Mucosa of stomach (tissue), 1 donor: ENCODE data around the gene EPS8L1.

Experiments used
- H3K27me3 ChIP-seq: one replicate; pipeline ENCODE4 v1.7.0; 2013; ENCODE audit warnings: mild to moderate bottlenecking, low read length; ENCODE audit not compliant: control insufficient read depth, insufficient read depth
- H3K36me3 ChIP-seq: one replicate; pipeline ENCODE4 v1.7.0; 2013; ENCODE audit warnings: low read length; ENCODE audit not compliant: control insufficient read depth, insufficient read depth
- H3K4me1 ChIP-seq: one replicate; pipeline ENCODE4 v1.7.0; 2013; ENCODE audit warnings: mild to moderate bottlenecking, low read length; ENCODE audit not compliant: control insufficient read depth, insufficient read depth
- H3K4me3 ChIP-seq: one replicate; pipeline ENCODE4 v1.7.0; 2013; ENCODE audit warnings: low read length
- H3K9ac ChIP-seq: one replicate; pipeline ENCODE4 v1.7.0; 2013; ENCODE audit warnings: mild to moderate bottlenecking, low read length, moderate library complexity
- H3K9me3 ChIP-seq: one replicate; pipeline ENCODE4 v1.7.0; 2013; ENCODE audit warnings: mild to moderate bottlenecking, low read length, moderate library complexity; ENCODE audit not compliant: control insufficient read depth
- donor health status: Pancreatic carcinoma.

Gene EPS8L1

DNA sequence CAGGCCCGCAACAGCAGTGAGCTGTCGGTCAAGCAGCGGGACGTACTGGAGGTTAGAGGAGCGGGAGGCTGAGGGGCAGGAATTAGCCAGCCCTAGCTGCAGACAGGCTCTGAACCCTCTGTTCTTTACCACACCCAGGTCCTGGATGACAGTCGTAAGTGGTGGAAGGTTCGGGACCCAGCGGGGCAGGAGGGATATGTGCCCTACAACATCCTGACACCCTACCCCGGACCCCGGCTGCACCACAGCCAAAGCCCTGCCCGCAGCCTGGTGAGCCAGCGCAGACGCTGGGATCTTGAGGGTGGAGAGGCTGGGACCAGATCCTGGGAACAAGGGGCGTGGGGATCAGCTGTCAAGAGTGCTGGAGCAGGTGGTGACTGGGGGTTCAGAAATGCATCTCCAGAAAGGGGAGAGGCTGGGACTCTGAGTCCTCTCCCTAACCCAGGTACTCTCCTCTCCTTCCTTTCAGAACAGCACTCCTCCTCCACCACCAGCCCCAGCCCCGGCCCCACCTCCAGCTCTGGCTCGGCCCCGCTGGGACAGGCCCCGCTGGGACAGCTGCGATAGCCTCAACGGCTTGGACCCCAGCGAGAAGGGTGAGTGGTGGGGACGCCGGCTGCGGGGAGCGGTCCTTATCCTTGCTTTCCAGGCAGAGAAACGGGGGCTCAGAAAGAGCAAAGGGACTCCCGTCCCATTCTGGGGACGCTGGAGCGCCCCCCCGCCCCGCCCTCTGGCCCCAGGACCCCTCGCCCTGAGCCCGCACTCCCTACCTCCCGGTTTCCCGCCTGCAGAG is 10.4 kb downstream of the EPS8L1 start:
- Histone ChIP-seq H3K4me1 (peaks cover 34% of the 10 kb centered on the region), H3K4me3 (no peak overlapping the region), H3K9ac (no peak overlapping the region), H3K27me3 (peaks cover 33% of the 10 kb centered on the region), H3K36me3 (peaks cover 13% of the 10 kb centered on the region), H3K9me3 (no peaks in the 10 kb centered on the region)

DNA sequence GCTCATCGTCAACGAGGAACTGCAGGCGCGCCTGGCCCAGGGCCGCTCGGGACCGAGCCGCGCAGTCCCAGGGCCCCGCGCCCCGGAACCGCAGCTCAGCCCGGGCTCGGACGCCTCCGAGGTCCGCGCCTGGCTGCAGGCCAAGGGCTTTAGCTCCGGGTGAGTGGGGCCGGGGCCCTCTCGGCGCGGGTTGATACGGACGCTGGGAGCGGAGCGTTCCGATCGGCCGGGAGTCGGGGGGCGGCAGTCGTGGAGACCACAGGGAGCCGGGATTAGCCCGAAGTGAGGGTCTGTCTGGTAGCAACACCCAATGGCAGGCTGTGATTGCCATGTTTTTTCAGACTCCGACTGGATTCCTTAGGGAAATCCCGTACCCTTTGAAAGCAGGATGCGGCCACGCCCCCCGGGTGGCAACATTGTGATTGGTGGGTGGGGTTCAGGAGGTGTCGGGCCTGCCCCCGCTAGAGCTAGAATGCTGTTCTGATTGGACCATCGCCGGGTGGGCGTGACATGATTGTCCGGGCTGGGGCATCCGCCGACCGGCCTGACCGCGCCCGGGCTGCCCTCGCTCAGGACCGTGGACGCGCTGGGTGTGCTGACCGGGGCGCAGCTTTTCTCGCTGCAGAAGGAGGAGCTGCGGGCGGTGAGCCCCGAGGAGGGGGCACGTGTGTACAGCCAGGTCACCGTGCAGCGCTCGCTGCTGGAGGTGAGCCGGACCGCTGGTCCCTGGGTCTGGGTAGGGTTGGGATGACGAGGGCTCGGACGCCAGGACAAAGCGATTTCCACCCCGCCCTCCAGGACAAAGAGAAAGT is 11.3 kb downstream of the EPS8L1 start:
- Histone ChIP-seq H3K36me3 (peaks cover 13% of the 10 kb centered on the region), H3K9me3 (no peaks in the 10 kb centered on the region), H3K9ac (no peak overlapping the region), H3K27me3 (peaks cover 26% of the 10 kb centered on the region), H3K4me3 (no peak overlapping the region), H3K4me1 (peaks cover 27% of the 10 kb centered on the region)

DNA sequence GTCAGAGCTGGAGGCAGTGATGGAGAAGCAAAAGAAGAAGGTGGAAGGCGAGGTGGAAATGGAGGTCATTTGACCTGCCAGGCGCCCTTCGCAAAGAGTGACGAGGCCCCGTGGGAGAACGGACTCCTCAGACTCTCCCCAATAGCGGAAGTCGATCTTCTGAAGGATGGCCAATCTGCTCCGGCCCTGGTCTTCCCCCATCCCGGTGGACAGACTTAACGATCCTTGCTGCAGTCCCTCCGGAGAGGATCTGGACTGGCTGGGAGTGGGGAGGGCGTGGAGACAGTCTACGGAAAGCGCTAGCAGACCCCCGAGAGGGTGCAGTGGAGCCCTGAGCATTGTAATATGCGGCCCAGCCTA is 11.9 kb downstream of the EPS8L1 start:
- Histone ChIP-seq H3K36me3 (peaks cover 13% of the 10 kb centered on the region), H3K9me3 (no peaks in the 10 kb centered on the region), H3K4me1 (peaks cover 27% of the 10 kb centered on the region), H3K4me3 (no peak overlapping the region), H3K9ac (peak overlapping the region; percentile 23), H3K27me3 (peaks cover 22% of the 10 kb centered on the region)

DNA sequence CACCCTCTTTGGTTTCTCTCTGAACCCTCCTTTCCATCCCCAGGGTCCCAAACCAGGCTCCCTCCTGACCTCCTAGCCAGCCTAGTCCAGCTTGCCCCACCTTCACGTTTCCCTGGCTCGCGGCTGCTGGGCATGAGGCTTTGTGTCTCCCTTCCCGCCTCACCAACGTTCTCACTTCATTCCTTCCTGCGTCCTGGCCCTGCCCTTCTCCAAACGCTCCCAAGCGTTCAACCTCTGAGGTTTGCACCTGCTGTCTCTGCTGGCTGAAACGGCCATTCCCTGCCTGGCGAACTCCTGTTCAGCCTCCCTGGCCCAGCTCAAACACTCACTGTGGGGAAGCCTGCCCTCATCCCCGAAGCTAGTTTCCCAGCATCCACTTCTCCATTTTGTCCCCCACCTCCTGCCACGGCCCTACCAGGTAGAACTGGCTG is 12.4 kb downstream of the EPS8L1 start:
- Histone ChIP-seq H3K4me3 (no peak overlapping the region), H3K9me3 (no peaks in the 10 kb centered on the region), H3K27me3 (peaks cover 18% of the 10 kb centered on the region), H3K4me1 (peaks cover 27% of the 10 kb centered on the region), H3K9ac (peak overlapping the region; percentile 23), H3K36me3 (peaks cover 13% of the 10 kb centered on the region)

DNA sequence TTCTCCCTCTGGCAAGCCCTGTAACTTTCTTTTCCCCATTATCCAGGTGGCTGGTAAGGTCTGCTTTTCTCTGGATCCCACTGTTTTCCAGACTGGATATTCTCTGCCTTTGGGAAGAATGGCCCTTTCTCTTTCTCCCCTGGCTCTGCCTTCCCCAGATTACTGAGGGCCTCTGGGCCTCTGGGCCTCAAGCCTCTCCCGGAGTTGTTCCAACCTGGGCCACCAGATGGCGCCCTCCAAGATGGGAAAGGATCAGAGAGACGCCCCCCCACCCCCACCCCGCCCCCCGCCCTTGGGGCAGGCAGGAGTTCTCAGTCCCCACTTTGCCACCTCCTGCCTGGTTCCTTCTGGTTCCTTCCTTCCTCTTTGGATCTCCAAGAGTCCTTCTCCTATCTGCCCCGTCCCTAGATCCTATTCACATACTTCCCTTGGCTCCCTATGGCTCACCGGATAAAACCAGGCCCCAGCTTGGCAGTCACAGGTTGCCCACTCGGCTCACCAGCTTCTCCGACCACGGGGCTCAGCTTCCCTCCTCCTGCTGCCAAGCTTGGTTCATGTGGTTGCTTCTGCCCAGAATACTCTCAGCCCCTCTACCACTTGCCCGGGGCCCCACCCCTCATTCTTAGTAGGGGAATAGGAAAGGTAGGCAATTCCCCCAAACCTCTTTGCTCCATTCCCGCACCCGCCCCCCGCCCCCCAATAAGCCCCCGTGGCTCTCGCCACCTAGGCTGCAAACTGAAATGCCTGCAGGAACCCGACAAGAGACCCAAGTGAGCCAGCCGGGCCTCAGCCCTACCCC is 13.1 kb downstream of the EPS8L1 start:
- Histone ChIP-seq H3K9ac (peak overlapping the region; percentile 23), H3K27me3 (peaks cover 16% of the 10 kb centered on the region), H3K9me3 (no peaks in the 10 kb centered on the region), H3K36me3 (peaks cover 13% of the 10 kb centered on the region), H3K4me1 (peaks cover 27% of the 10 kb centered on the region), H3K4me3 (no peak overlapping the region)

DNA sequence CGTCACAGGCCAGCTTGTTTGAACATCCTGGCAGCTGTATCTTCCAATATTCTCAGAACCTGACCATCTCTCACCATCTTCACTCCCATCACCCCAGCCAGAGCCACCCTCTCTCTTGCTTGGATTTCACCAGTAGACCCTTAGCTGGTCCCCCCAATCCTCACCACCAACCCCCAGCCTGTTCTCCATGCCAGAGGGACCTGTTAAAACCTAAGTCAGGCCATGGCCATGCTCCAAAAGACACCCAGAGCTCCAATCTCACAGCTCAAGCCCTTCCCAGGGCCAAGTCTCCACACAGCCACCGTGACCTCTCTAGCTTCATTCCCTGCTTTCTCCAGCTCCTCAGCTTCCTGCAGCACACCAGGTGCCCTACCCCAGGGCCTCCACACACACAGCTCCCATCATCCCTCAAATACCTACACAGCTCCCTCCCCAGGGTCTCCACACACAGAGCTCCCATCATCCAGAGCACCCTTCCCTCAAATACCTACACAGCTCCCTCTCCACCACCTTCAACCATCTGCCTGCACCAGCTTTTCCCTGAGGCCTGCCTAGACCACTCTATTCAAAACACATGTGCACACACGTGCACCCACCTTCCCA is 13.8 kb downstream of the EPS8L1 start:
- Histone ChIP-seq H3K4me1 (peaks cover 27% of the 10 kb centered on the region), H3K27me3 (peaks cover 12% of the 10 kb centered on the region), H3K4me3 (no peak overlapping the region), H3K9ac (no peak overlapping the region), H3K9me3 (no peaks in the 10 kb centered on the region), H3K36me3 (peaks cover 13% of the 10 kb centered on the region)

DNA sequence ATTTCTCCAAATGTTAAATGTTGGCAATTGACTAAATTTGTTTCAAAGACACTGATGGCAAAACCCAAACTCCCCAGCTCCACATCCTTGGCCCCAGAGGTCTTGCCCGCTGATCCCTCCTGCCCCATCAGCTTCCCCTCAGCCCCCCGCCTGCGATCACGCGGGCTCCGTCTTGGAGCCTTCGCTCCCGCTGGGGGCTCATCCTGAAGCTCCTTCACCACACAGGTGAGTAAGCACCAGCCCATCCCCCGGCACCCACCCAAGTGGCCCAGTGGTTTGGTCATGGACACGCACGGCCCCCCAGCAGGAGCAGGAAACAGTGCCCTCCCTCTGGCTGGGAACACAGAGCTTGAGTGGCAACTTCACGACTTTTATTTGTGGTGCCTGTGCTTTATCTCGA is 14.9 kb downstream of the EPS8L1 start:
- Histone ChIP-seq H3K36me3 (peaks cover 13% of the 10 kb centered on the region), H3K9me3 (no peaks in the 10 kb centered on the region), H3K4me1 (peaks cover 27% of the 10 kb centered on the region), H3K27me3 (peaks cover 8% of the 10 kb centered on the region), H3K4me3 (no peak overlapping the region), H3K9ac (no peak overlapping the region)

DNA sequence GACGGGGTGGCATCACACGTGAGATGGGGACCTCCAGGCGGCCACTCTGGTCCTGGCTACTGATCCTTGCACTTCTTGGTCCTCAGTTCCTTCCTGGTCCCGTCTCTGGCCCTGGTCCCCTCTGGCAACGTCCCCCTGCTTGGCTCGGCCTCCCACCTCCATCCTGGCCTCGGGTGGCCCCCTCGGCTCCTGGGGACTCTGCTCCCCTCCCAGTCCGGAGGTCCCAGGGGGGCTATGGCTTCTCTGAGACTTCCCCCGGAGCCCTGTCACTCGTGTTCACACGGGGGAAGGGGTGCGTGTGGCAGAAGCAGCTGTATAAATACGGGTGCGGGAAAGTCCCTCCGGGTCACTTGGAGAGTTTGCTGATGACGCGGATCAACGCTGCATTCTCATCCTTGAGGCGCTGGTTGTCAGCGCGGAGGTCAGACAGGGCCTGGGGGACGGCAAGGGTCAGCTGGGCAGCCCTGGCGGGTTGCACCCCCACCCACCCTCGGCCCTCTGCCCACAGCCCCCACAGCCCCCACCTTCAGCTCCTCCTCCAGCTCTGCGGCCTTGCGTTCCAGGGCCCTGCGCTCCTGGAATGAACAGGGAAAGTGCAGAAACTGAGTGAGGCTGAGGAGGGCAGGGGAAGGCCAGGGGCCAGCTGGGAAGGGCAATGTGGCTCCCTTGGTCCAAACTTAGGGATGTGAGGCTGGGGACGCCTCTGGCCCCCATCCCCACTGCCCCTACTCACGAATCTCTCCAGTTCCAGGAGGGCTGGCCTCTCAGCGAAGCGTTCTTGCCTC is 15.6 kb downstream of the EPS8L1 start:
- H3K27me3 ChIP-seq = peaks cover 4% of the 10 kb centered on the region
- no peak overlapping the region for H3K9ac ChIP-seq
- no peaks in the 10 kb centered on the region for H3K9me3 ChIP-seq
- peaks cover 23% of the 10 kb centered on the region for H3K4me1 ChIP-seq
- no peak overlapping the region for H3K4me3 ChIP-seq
- peaks cover 13% of the 10 kb centered on the region for H3K36me3 ChIP-seq

DNA sequence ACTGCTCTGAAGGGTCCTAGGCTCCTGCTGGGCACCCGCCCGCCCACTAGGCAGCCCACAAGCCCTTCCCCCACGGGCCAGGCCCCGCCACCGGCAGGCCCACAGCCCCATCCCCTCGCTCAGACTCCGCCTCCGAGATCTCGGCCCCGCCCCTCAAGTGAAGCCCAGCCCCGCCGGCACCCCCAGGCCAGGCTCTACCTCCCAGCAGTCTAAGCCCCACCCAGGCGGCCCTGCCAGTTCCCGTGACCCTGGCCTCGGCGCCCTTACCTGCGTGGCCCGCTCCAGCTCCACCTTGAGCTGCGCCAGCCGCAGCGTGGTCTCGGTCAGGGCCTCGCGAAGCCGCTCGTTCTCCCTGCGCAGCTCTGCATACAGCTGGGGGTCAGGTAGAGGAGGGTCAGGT is 16.3 kb downstream of the EPS8L1 start:
- Histone ChIP-seq H3K27me3 (peaks cover under 1% of the 10 kb centered on the region), H3K9me3 (no peaks in the 10 kb centered on the region), H3K9ac (no peak overlapping the region), H3K4me3 (no peak overlapping the region), H3K4me1 (peaks cover 17% of the 10 kb centered on the region), H3K36me3 (peaks cover 13% of the 10 kb centered on the region)

DNA sequence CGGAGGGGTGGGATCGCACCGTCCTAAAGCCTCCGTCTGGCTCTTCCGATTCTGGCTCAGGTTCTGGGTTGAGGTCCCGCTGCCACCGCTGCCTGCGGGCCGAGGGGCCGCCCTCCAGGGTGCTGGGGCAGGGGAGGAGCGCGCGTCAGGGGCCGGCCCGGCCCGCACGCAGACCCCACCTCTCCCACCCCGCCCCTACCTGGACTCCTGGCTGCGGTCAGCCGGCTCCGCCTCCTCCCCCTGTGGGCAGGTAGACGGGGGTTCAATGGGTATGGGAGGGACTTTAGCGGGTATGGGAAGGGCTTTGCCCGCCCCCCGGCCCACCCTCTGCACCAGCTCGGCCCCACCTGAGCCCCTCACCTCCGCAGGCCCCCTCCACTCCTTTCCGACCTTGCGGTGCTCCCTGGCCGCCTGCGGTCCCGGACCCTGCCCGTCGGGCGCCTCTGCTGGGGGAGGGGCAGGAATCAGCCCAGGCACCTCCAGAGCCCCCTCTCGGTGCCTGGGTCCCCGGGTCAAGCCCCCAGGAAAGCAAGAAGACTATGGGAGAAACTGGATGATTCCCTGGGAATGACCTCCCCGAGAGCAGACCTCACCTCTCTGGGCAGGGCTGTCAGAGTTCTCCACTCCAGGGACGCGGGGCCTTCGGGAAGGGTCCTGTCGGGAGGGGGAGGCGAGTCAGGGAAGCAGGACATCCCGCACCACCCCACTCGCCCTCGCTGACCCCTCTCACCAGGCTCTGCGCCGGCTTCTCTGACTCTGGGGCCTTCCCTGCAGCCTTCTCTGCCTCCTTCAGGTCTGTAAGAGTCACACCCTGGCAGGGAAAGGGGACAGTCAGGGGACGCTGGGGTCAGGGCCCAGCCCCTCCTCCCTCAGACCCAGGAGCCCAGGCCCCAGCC is 17.0 kb downstream of the EPS8L1 start:
- H3K9me3 ChIP-seq = no peaks in the 10 kb centered on the region
- no peak overlapping the region for H3K9ac ChIP-seq
- H3K4me3 ChIP-seq = no peak overlapping the region
- H3K36me3 ChIP-seq = peaks cover 11% of the 10 kb centered on the region
- peaks cover 9% of the 10 kb centered on the region for H3K4me1 ChIP-seq
- no peaks in the 10 kb centered on the region for H3K27me3 ChIP-seq
